Tibial nerve (tissue), 4 donors: ENCODE results near the gene CYB561D1.

Experiments used
- EP300 ChIP-seq, 2 donors: sonication (generic); formaldehyde crosslinking; IDR thresholded peaks; one replicate each; pipeline ENCODE4 v1.6.1; 2017; ENCODE audit warnings: antibody characterized with exemption in 2 of 2, mild to moderate bottlenecking in 1 of 2
- POLR2A ChIP-seq, 2 donors: fragments of 450-650 bp; IDR thresholded peaks; one replicate each; pipeline ENCODE4 v1.6.1; 2017; ENCODE audit warnings: antibody characterized with exemption in 2 of 2, mild to moderate bottlenecking in 2 of 2, moderate library complexity in 2 of 2
- TF ChIP-seq, protein P1 (sequence below), 5 experiments: fragments of 200-600 bp in 3 of 5; fragments of 450-650 bp in 2 of 5; sonication (generic) in 3 of 5; IDR thresholded peaks; one replicate each; pipeline ENCODE4 v1.5.1; 2016 to 2019; ENCODE audit warnings: antibody characterized with exemption in 5 of 5, mild to moderate bottlenecking in 3 of 5, moderate library complexity in 2 of 5

DNA sequence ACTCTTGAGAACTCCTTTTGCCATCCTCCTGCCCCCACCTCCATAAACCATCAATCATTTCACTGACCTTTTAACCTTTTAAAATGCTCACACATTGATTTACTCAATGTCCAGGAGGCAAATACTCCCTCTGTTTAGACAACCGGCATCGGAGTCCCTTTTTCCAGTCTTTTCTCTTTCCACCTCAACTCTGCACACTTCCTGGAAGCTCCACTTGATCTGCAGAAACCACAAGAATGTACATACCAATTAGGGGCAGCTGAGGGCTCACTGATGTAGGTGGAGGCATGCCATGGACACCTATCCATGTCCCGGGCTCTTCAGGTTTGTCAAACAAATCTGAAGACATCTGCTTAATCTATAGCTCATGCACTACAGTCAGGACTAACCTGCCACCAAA lies 21.0 kb downstream of the CYB561D1 start:
- TF ChIP-seq POLR2A (IDR thresholded peaks at IDR 0.05) (no peak), EP300 (IDR thresholded peaks at IDR 0.05) (no peak)
- TF ChIP-seq, protein P1, sequence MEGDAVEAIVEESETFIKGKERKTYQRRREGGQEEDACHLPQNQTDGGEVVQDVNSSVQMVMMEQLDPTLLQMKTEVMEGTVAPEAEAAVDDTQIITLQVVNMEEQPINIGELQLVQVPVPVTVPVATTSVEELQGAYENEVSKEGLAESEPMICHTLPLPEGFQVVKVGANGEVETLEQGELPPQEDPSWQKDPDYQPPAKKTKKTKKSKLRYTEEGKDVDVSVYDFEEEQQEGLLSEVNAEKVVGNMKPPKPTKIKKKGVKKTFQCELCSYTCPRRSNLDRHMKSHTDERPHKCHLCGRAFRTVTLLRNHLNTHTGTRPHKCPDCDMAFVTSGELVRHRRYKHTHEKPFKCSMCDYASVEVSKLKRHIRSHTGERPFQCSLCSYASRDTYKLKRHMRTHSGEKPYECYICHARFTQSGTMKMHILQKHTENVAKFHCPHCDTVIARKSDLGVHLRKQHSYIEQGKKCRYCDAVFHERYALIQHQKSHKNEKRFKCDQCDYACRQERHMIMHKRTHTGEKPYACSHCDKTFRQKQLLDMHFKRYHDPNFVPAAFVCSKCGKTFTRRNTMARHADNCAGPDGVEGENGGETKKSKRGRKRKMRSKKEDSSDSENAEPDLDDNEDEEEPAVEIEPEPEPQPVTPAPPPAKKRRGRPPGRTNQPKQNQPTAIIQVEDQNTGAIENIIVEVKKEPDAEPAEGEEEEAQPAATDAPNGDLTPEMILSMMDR (IDR thresholded peaks at IDR 0.05): no peak
